ENCODE results near the gene KIF26A. TPM values are rescaled to one million over a fixed set of nuclear protein-coding genes. Genes with fewer than 3 reads are reported as not detected.

Gene KIF26A
- total RNA-seq, 1 experiment from 2014 or later, result 3.1 TPM

GRCh38 chr14:104223101-104224041, 85.0 kb downstream of the KIF26A start:
- POLR2A ChIA-PET (ENCODE audit: unreplicated experiment), result no interaction called here
- no peak overlapping the region for H3K4me2 ChIP-seq (ENCODE audit: low read length)
- no peaks in the 10 kb centered on the region for H3K79me2 ChIP-seq (ENCODE audit: low read length)
- ATAC-seq (no peak), DNase-seq (no peak)
- TF ChIP-seq EZH2phosphoT487 (IDR thresholded peaks at IDR 0.05; ENCODE audit: borderline replicate concordance, low read length) (no peak), EZH2 (IDR thresholded peaks at IDR 0.05; ENCODE audit: low read length, unreplicated experiment) (no peak), CTCF (conservative IDR thresholded peaks at IDR 0.05; ENCODE audit: low read depth, low read length) (no peak)
- H3K27me3 ChIP-seq (ENCODE audit: low read length), result peaks cover 27% of the 10 kb centered on the region
- H3K9me2 ChIP-seq (replicated peaks; ENCODE audit: low read length), result no peaks in the 10 kb centered on the region
- no peaks in the 10 kb centered on the region for H4K20me1 ChIP-seq (ENCODE audit: low read length)
- H3F3A ChIP-seq (ENCODE audit: low read length, unreplicated experiment), result no peaks in the 10 kb centered on the region
- no peak overlapping the region for H3K4me3 ChIP-seq (ENCODE audit: low read length)
- no TSS peak for BruUV-seq (replicated peaks)
- CTCF ChIA-PET, result no interaction called here
- intact Hi-C loops (cut with micrococcal nuclease), result no loop called here
- peaks cover 8% of the 10 kb centered on the region for H3K4me1 ChIP-seq (ENCODE audit: insufficient read depth, low read length)
- H3K36me3 ChIP-seq (ENCODE audit: low read depth, low read length), result no peaks in the 10 kb centered on the region
- no peak overlapping the region for H2AFZ ChIP-seq (ENCODE audit: low read length)
- H3K27ac ChIP-seq (ENCODE audit: low read length), result no peak overlapping the region
- H3K9me3 ChIP-seq (ENCODE audit: low read length), result no peaks in the 10 kb centered on the region
- no peak overlapping the region for H3K9ac ChIP-seq (ENCODE audit: low read length)

DNA sequence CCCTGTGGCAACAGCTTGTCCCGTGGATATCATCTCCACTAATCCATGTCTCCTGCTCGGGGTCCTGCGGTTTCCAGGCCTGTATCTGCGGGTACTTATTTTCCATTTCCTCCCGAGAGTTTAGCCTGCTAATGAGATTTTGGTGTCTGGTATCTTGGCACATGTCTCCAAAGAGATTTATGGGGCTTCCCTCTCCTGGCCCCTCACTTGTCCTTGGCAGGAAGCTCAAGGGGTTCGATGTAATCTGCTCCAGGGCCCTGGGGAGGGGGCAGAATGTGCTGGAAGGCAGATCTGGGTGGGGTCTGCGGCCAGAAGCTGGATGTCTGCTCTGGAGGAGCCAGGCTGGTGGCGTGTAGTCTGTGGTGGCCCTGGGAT, 85.7 kb downstream of the KIF26A start:
- no peak overlapping the region for H3K27ac ChIP-seq (ENCODE audit: low read length)
- H4K20me1 ChIP-seq (ENCODE audit: low read length), result no peaks in the 10 kb centered on the region
- no peak overlapping the region for H3K9ac ChIP-seq (ENCODE audit: low read length)
- H3K27me3 ChIP-seq (ENCODE audit: low read length), result peaks cover 20% of the 10 kb centered on the region
- no peaks in the 10 kb centered on the region for H3K9me2 ChIP-seq (replicated peaks; ENCODE audit: low read length)
- no peaks in the 10 kb centered on the region for H3F3A ChIP-seq (ENCODE audit: low read length, unreplicated experiment)
- no TSS peak for BruUV-seq (replicated peaks)
- TF ChIP-seq CTCF (conservative IDR thresholded peaks at IDR 0.05; ENCODE audit: low read depth, low read length), result no peak
- TF ChIP-seq EZH2phosphoT487 (IDR thresholded peaks at IDR 0.05; ENCODE audit: borderline replicate concordance, low read length), result no peak
- TF ChIP-seq EZH2 (IDR thresholded peaks at IDR 0.05; ENCODE audit: low read length, unreplicated experiment), result no peak
- no peaks in the 10 kb centered on the region for H3K79me2 ChIP-seq (ENCODE audit: low read length)
- H3K36me3 ChIP-seq (ENCODE audit: low read depth, low read length), result no peaks in the 10 kb centered on the region
- peaks cover 8% of the 10 kb centered on the region for H3K4me1 ChIP-seq (ENCODE audit: insufficient read depth, low read length)
- no peak overlapping the region for H2AFZ ChIP-seq (ENCODE audit: low read length)
- H3K9me3 ChIP-seq (ENCODE audit: low read length), result no peaks in the 10 kb centered on the region
- ChIA-PET CTCF (no interaction called here), POLR2A (ENCODE audit: unreplicated experiment) (no interaction called here)
- intact Hi-C loops (cut with micrococcal nuclease), result no loop called here
- H3K4me3 ChIP-seq (ENCODE audit: low read length), result no peak overlapping the region
- no peak for DNase-seq
- no peak overlapping the region for H3K4me2 ChIP-seq (ENCODE audit: low read length)
- no peak for ATAC-seq
